Hepatocyte (in vitro differentiated cells): ENCODE data around the gene FRMD3.

ENCODE experiments used
- EZH2phosphoT487 ChIP-seq: fragments of 200-600 bp; sonication (generic); IDR thresholded peaks from one replicate; pipeline ENCODE4 v1.6.1; 2018; ENCODE audit warnings: antibody characterized with exemption, mild to moderate bottlenecking, low read depth, moderate library complexity; ENCODE audit not compliant: unreplicated experiment, severe bottlenecking
- TF ChIP-seq, protein P1 (sequence below): fragments of 200-600 bp; sonication (generic); IDR thresholded peaks from 2 replicates; pipeline ENCODE4 v1.5.1; 2016; ENCODE audit warnings: antibody characterized with exemption, mild to moderate bottlenecking; ENCODE audit not compliant: poor library complexity

DNA sequence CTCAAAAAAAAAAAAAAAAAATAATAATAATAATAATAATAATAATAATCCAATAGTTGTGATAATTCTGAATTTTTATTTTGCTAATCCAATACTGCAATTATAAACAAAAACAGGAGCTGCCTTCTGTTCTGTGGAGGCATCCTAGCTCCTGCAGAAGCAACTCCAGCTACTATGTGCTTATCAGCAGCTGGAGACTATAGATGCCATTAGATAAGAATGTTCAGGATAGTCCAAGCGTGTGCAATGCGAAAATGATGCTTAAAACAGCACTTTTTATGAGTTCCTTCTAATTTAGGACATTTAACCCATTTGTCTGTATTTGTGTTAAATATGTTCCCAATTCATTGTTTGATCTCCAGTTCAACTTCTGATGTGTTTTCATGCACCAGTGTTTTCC, 254.7 kb downstream of the FRMD3 start:
- TF ChIP-seq, protein P1, sequence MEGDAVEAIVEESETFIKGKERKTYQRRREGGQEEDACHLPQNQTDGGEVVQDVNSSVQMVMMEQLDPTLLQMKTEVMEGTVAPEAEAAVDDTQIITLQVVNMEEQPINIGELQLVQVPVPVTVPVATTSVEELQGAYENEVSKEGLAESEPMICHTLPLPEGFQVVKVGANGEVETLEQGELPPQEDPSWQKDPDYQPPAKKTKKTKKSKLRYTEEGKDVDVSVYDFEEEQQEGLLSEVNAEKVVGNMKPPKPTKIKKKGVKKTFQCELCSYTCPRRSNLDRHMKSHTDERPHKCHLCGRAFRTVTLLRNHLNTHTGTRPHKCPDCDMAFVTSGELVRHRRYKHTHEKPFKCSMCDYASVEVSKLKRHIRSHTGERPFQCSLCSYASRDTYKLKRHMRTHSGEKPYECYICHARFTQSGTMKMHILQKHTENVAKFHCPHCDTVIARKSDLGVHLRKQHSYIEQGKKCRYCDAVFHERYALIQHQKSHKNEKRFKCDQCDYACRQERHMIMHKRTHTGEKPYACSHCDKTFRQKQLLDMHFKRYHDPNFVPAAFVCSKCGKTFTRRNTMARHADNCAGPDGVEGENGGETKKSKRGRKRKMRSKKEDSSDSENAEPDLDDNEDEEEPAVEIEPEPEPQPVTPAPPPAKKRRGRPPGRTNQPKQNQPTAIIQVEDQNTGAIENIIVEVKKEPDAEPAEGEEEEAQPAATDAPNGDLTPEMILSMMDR = no peak
- no peak for TF ChIP-seq EZH2phosphoT487
